HepG2 (cell line): ENCODE measurements around the gene ANKRD13C. TPM values are rescaled to one million over a fixed set of nuclear protein-coding genes. Genes with fewer than 3 reads are reported as not detected.

Experiments
- ARHGAP35 ChIP-seq: sonication (generic); formaldehyde crosslinking; IDR thresholded peaks from 2 replicates; pipeline ENCODE4 v1.9.0; 2022; ENCODE audit warnings: mild to moderate bottlenecking, inconsistent platforms, moderate library complexity, missing genetic modification reagents, borderline replicate concordance
- ELF4 ChIP-seq: sonication (generic); formaldehyde crosslinking; IDR thresholded peaks from 2 replicates; pipeline ENCODE4 v1.5.0; 2020; ENCODE audit warnings: missing genetic modification reagents, mild to moderate bottlenecking, moderate library complexity, borderline replicate concordance
- FLYWCH1 ChIP-seq: sonication (generic); formaldehyde crosslinking; IDR thresholded peaks from 2 replicates; pipeline ENCODE4 v1.8.1; 2023; ENCODE audit warnings: mild to moderate bottlenecking, missing genetic modification reagents
- HNRNPH1 ChIP-seq: fragments of 200-400 bp; formaldehyde crosslinking; optimal IDR thresholded peaks from 2 replicates; pipeline ENCODE3; 2017; ENCODE audit warnings: mild to moderate bottlenecking, low read depth, low read length
- KDM3A ChIP-seq: IDR thresholded peaks from 2 replicates; pipeline ENCODE4 v1.6.1; 2018; ENCODE audit warnings: low read depth, missing compliant biosample characterization
- LCORL ChIP-seq, 2 experiments: fragments of 450-650 bp in 1 of 2; sonication (generic) in 1 of 2; formaldehyde crosslinking in 1 of 2; IDR thresholded peaks; 2 replicates each; pipeline versions ENCODE4 v1.5.0 to v1.6.1; 2017 to 2020; ENCODE audit warnings: antibody characterized with exemption in 1 of 2, missing genetic modification reagents in 1 of 2
- NR2F1 ChIP-seq, 2 experiments: fragments of 450-650 bp in 1 of 2; formaldehyde crosslinking in 1 of 2; IDR thresholded peaks; 2 replicates each; pipeline versions ENCODE4 v1.5.0 to v1.6.1; 2016 to 2020; ENCODE audit warnings: mild to moderate bottlenecking in 1 of 2, missing compliant biosample characterization in 1 of 2, missing genetic modification reagents in 1 of 2, moderate library complexity in 1 of 2
- ONECUT2 ChIP-seq: sonication (generic); formaldehyde crosslinking; IDR thresholded peaks from 2 replicates; pipeline ENCODE4 v1.4.0; 2020; ENCODE audit warnings: missing genetic modification reagents
- SOX13 ChIP-seq, 3 experiments: fragments of 450-650 bp in 1 of 3; sonication (generic) in 1 of 3; formaldehyde crosslinking in 1 of 3; IDR thresholded peaks in 2 of 3; conservative IDR thresholded peaks in 1 of 3; 2 replicates each; pipeline versions ENCODE4 v1.5.0 to v1.6.1; 2016 to 2020; ENCODE audit warnings: antibody characterized with exemption in 1 of 3, mild to moderate bottlenecking in 1 of 3, missing compliant biosample characterization in 1 of 3, missing genetic modification reagents in 1 of 3, moderate library complexity in 1 of 3
- TFAP4 ChIP-seq: sonication (generic); IDR thresholded peaks from 2 replicates; pipeline ENCODE4 v1.6.1; 2016; ENCODE audit warnings: low read depth, borderline replicate concordance
- THAP11 ChIP-seq: IDR thresholded peaks from 2 replicates; pipeline ENCODE4 v1.6.1; 2016; ENCODE audit warnings: missing biosample characterization, missing genetic modification reagents
- TP53 ChIP-seq: sonication (generic); formaldehyde crosslinking; conservative IDR thresholded peaks from 2 replicates; pipeline ENCODE4 v1.4.0; 2020; ENCODE audit warnings: missing genetic modification reagents
- TRAFD1 ChIP-seq: sonication (generic); formaldehyde crosslinking; IDR thresholded peaks from 2 replicates; pipeline ENCODE4 v1.5.1; 2020; ENCODE audit warnings: missing genetic modification reagents, mild to moderate bottlenecking, borderline replicate concordance
- ZNF24 ChIP-seq: fragments of 450-650 bp; IDR thresholded peaks from 2 replicates; pipeline ENCODE4 v1.6.1; 2017; ENCODE audit warnings: antibody characterized with exemption, mild to moderate bottlenecking
- ZNF34 ChIP-seq: sonication (generic); formaldehyde crosslinking; IDR thresholded peaks from 2 replicates; pipeline ENCODE4 v1.4.0; 2020; ENCODE audit warnings: mild to moderate bottlenecking, missing genetic modification reagents, borderline replicate concordance
- ZNF350 ChIP-seq: sonication (generic); formaldehyde crosslinking; IDR thresholded peaks from 2 replicates; pipeline ENCODE4 v1.4.0; 2020; ENCODE audit warnings: mild to moderate bottlenecking, low read depth, missing genetic modification reagents, borderline replicate concordance
- ZNF740 ChIP-seq: sonication (generic); formaldehyde crosslinking; IDR thresholded peaks from 2 replicates; pipeline ENCODE4 v1.4.0; 2020; ENCODE audit warnings: missing genetic modification reagents
- polyA plus RNA-seq, 8 experiments: library from polyadenylated mRNA; depleted of rRNA in 3 of 8; stranded (reverse) in 7 of 8; unstranded in 1 of 8; fragments of >200 nt; fragmentation: Illumina TruSeq in 4 of 8; extraction: Trizol in 4 of 8; gene quantifications; 2 replicates each; pipeline versions ENCODE4 v1.2.1 to v1.2.3, GENCODE V29; 2011 to 2016; ENCODE audit warnings: low read depth in 4 of 8, missing spikeins in 1 of 8, mixed read lengths in 1 of 8; ENCODE audit not compliant: insufficient read depth in 1 of 8
- total RNA-seq, 5 experiments: library from RNA; depleted of rRNA; stranded (reverse); fragments of >200 nt; fragmentation: Illumina TruSeq; extraction: Trizol; gene quantifications; 2 replicates each; pipeline ENCODE4 v1.2.3, GENCODE V29; 2016; ENCODE audit warnings: low read depth in 1 of 5
- TF ChIP-seq, protein P1 (sequence below): sonication (generic); formaldehyde crosslinking; conservative IDR thresholded peaks from 2 replicates; pipeline ENCODE4 v1.4.0; 2020; ENCODE audit warnings: missing genetic modification reagents
- TF ChIP-seq, protein P2 (sequence below): sonication (generic); formaldehyde crosslinking; IDR thresholded peaks from 2 replicates; pipeline ENCODE4 v1.4.0; 2020; ENCODE audit warnings: missing genetic modification reagents, borderline replicate concordance

ANKRD13C gene
- total and polyA plus RNA-seq, 2 of the 13 experiments (the other 11 are each of a cell fraction or from before 2014, with no cell fraction given), result 6.2 to 17.6 TPM

GRCh38 chr1:70221238-70222121, 133.0 kb downstream of the ANKRD13C start, which contains the start of gene SRSF11 (continued):
- TF ChIP-seq NR2F1 (CRISPR knock-in tag; IDR thresholded peaks at IDR 0.05), result no peak
- no peak for TF ChIP-seq ELF4 (CRISPR knock-in tag)
- TF ChIP-seq ONECUT2 (CRISPR knock-in tag), result no peak
- TF ChIP-seq, protein P1, sequence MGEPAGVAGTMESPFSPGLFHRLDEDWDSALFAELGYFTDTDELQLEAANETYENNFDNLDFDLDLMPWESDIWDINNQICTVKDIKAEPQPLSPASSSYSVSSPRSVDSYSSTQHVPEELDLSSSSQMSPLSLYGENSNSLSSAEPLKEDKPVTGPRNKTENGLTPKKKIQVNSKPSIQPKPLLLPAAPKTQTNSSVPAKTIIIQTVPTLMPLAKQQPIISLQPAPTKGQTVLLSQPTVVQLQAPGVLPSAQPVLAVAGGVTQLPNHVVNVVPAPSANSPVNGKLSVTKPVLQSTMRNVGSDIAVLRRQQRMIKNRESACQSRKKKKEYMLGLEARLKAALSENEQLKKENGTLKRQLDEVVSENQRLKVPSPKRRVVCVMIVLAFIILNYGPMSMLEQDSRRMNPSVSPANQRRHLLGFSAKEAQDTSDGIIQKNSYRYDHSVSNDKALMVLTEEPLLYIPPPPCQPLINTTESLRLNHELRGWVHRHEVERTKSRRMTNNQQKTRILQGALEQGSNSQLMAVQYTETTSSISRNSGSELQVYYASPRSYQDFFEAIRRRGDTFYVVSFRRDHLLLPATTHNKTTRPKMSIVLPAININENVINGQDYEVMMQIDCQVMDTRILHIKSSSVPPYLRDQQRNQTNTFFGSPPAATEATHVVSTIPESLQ (CRISPR knock-in tag), result no peak
- no peak for TF ChIP-seq LCORL (IDR thresholded peaks at IDR 0.05)
- TF ChIP-seq LCORL (CRISPR knock-in tag; IDR thresholded peaks at IDR 0.05), result 0 out of 2 replicates have a peak, but pooled peaks have one; percentile 32
- peak; percentile 80; the same call in 1 of the 2 replicates for TF ChIP-seq KDM3A
- no peak for TF ChIP-seq SOX13 (IDR thresholded peaks at IDR 0.05)
- peak in 1 of 2 experiments; percentile 20; a peak in 1 of 4 replicates for TF ChIP-seq SOX13 (CRISPR knock-in tag; conservative IDR thresholded peaks at IDR 0.05 in 1 of 2, IDR thresholded peaks at IDR 0.05 in 1 of 2)
- no peak for TF ChIP-seq FLYWCH1 (CRISPR knock-in tag)
- TF ChIP-seq, protein P2, sequence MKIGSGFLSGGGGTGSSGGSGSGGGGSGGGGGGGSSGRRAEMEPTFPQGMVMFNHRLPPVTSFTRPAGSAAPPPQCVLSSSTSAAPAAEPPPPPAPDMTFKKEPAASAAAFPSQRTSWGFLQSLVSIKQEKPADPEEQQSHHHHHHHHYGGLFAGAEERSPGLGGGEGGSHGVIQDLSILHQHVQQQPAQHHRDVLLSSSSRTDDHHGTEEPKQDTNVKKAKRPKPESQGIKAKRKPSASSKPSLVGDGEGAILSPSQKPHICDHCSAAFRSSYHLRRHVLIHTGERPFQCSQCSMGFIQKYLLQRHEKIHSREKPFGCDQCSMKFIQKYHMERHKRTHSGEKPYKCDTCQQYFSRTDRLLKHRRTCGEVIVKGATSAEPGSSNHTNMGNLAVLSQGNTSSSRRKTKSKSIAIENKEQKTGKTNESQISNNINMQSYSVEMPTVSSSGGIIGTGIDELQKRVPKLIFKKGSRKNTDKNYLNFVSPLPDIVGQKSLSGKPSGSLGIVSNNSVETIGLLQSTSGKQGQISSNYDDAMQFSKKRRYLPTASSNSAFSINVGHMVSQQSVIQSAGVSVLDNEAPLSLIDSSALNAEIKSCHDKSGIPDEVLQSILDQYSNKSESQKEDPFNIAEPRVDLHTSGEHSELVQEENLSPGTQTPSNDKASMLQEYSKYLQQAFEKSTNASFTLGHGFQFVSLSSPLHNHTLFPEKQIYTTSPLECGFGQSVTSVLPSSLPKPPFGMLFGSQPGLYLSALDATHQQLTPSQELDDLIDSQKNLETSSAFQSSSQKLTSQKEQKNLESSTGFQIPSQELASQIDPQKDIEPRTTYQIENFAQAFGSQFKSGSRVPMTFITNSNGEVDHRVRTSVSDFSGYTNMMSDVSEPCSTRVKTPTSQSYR (CRISPR knock-in tag), result peak; percentile 84
- TF ChIP-seq TRAFD1, result no peak
- TF ChIP-seq TFAP4, result no peak
- TF ChIP-seq ZNF350, result peak; percentile 83
- TF ChIP-seq ARHGAP35 (CRISPR knock-in tag), result no peak
- TF ChIP-seq TP53 (CRISPR knock-in tag), result no peak
- TF ChIP-seq THAP11, result peak; percentile 76
- no peak; the same call in 1 of the 2 replicates for TF ChIP-seq ZNF34 (CRISPR knock-in tag)
- TF ChIP-seq ZNF24, result no peak
- TF ChIP-seq ZNF740 (CRISPR knock-in tag), result 0 out of 2 replicates have a peak, but pooled peaks have one; percentile 35
- no peak for TF ChIP-seq HNRNPH1
